T-helper 1 cell (primary cell): ENCODE data around the gene ASB12.
"Not testable (repeated sequence)": the region's sequence is repeated elsewhere in the genome, so short reads cannot be mapped to it uniquely, and the experiment has no call there.

Source experiments
- DNase-seq, 5 donors: peaks; one replicate each; pipeline ENCODE4 v3.0.0-alpha.2; 2012 to 2020
- total RNA-seq, 4 donors: gene quantifications; one replicate each; lab custom pipeline; 2026; lab: John Stamatoyannopoulos, UW

Gene ASB12, protein sequence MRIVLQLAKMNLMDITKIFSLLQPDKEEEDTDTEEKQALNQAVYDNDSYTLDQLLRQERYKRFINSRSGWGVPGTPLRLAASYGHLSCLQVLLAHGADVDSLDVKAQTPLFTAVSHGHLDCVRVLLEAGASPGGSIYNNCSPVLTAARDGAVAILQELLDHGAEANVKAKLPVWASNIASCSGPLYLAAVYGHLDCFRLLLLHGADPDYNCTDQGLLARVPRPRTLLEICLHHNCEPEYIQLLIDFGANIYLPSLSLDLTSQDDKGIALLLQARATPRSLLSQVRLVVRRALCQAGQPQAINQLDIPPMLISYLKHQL
- 0 to 0.39 (median 0.06) reads per million in 4 donors for total RNA-seq

DNA sequence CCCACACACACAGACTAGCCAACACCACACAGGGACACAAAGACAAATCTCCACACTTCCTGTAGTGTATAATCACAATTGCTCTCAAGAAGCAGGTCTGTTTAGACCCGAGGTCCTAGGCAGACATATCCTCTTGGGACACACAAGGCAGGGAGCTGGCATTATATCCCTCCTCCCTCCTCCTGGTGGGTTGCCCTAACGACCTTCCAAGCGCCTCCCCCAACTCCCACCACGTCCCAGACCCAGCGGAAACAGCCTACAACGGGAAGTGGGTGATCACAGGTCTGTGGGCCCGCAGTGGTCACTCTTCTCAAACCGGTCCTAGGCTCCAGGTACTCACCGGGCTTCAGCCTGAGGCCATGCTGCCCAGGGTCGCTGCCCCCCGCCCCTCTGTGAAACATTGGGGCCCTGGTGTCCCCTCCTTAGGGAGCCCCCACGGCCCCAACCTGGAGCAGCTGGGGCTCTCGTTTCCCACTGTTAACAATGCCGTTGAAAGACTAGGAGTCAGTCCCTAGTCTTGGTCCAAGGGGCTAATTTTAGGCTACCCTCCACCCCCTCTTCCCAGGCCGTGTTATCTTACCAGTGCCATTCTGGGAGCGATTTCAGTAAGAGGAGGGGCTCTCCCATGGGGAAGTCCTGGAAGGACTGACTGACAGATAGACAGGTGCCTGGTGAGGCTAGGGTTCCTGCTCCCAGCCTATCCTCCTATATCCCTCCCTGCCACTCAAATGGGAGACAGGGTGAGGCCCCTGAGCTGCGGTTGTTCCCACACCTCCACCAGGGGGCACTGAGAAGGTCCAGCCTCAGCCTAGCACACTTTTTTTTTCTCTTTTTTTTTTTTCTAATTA is at the start of gene ASB12:
Gene ASB12, minus strand, starts transcription at position 485 of the 848 bp plus-strand sequence. CDS start 4,957 bp downstream, outside the sequence.
- DNase-seq: no peak

DNA sequence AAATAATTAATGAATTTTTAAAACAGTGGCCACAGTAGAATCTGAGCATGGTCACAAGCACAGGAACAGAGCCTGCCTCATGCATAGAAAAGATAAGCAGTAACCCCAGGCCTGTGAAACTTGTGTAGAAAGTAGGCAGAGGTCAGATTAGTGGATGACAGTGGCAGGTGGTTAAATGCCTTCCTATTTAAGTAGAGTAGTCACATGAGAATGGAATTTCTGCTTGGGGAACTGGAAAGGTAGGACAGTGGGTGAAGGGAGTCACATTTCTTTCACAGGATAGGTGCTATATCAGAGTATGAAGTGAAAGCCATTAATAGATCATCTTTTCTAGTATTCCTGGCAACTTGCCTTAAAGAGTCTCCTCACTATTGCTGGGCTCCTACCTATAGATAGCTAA is 34.9 kb upstream of the ASB12 start:
- DNase-seq: no peak

DNA sequence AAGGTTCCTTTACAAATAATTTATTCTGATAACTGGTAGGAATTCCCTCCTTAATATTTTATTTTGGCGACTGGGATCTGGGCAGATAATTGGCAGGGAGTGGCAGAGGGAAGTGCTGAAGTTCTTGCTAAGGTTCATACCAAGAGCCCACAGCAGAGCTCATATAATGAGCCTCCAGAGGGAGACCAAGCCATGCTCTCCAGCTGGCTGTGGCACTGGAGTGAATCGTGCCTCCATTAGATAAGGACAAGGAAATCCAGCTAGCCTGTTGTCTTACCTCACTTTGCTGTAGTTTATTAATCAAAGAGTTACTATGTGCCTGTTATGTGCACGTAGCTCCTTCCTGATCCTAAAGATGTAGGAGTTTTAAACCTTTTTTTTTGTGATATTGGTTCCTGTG is 1.3 kb downstream of the ASB12 start:
- DNase-seq: no peak

DNA sequence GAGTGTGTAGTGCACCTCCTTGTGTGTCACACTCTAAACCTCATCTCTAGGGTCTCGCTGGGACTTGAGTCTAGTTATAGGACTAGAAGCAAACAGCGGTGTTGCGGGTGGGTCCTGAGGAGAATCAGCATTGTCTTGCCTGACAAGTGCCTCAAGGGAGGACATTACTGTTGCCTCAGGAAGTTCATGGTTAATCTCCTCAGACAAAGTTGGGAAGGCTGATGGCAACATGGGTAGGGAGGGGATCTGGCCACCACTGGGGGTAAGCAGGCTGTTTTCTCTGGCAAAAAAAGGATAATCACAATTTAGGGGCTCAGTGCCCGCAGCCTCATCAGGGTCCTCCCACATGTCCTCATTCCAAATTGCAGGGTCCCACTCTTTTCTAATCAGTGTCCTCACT is 12.4 kb downstream of the ASB12 start:
- DNase-seq: no peak

DNA sequence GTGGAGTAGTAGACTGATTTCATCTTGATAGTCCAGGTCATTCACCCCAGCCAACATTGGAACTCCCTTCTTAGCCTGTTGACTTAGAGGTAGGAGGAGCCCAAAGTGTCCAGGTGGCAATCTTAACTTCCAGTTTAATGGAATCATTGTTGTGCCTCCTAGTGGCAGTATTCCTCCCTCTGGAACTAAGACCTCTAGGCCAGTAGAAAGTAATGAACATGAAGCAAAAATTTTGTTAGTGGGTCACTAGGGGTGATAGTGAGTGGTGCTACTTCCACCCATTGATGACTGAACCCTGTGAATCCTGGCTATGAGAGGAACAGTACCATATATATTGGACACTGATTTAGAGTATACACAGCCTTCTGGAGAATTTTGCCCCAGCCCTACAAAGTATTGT is 16.4 kb downstream of the ASB12 start:
- DNase-seq: not testable (repeated sequence)

DNA sequence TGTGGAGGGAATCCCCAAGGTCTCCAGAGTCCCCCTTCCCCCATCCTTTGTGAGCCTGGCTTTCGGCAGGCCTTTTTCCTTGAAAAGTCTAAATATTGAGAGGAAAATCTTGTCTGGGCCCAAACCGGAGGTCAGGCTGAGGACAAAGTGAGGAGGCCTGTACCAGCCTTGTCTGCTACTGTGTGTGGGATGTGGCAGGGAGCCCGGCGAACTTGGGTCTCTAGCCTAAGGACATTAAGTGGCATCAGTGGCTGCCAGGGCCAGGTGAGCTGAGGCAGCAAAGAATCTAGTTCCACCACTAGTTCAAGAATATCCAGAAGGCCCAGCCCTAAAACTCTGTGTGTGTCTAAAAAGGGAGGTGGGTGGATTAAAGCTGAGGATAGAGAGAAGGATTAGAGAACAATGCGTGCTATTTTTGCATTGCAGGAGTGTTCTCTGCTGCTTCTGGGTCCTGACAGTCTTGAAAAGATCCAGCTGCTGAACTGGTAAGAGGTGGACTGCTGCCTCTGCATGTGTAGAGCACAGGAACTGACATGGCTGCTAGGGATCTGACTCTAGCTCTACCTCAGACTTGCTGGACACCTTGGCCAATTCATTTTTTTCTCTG is 23.7 kb downstream of the ASB12 start:
- no peak for DNase-seq

DNA sequence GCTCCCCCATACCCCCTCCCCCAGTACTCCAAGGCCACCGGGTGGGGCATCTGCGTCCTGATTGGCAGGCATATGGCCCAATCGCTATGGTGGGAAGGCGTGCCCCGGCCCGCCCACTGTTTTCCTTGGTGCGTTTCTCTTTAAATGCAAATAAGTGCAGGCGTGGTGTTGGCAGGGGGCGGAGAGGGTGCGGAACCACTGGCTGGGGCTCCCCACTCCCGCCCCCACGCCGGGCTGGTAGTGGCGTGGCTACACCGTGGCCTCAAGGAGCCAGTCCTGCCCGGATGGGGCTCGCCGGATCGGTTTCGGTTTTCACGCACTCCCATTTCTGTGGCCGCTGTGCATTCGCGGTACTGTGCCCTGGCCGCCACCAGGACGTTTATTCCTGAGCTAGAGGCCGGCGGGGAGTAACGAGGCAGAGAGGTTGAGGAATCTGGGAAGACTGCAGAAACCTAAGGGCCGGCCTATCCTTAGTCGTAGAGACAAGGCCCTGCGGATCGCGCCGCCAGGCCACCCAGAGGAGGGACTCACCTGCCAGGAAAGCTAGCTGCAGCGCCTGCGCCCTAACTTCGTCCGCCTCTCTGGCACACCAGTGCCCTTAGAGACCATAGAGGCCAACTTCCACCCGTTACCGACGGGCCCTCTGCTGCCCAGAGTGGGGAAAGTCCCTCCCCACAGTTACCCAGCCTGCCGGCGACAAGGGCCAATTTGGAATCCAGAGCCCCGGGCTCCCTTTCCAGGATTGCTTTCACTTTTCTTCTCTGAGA is 24.5 kb downstream of the ASB12 start:
- peak; percentile 68 to 90 (median 76) for DNase-seq

DNA sequence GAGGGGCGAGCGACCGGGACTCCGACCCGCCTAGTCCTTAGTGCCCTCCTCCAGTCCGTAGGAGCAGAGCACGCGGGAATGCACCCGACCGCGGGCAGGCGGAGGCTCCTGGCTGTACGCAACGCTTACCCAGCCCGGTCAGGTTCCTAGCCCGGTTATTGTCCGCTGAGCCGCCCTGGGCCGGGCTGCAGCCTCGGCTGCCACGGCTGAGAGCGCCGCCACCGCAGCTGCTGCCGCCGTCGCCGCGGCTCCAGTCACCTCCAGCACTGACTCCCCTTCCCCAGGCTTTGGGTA is 25.0 kb downstream of the ASB12 start, which contains the start of gene AMER1:
Gene AMER1, minus strand, starts transcription at position 268 of the 294 bp plus-strand sequence. CDS start 12,422 bp downstream, outside the sequence.
- DNase-seq: peak in 1 of 5 donors; percentile 10

DNA sequence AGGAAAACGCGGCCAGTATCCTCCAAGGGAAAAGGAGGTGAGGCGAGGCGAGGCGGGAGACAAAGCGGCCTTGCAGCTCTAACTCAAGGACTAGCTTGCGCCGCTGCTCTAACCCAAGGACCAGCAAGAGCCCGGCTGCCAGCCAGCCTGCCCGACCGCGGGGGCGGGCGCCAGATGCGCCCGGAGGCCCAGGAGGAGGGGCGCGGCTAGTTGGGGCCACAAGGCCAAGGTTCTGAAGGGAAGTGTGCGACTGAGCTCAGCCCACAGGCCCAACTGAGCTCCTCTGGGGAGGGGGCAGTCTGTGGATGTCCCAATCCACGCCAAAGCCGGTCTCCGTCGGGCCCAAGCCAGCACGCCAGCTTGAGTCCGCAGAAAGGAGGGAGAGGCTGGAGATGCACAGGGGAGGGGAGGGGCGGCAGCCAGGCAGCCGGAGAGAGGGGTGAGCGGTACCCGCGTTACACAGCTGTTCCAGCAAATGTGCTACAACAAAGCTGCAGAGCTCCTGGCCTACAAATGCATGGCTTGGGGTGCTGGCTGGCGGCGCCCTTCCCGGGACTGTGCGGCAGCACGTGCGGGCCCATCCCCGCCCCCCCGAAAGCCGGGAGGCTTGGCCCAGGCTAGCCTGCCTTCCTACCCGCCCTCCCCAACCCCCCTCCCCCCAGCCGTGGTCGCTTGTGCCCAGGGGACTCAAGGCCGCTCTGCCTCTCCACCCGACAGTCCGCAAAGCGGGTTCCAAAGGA is 25.5 kb downstream of the ASB12 start:
- DNase-seq: peak in 2 of 5 donors; percentile 1 to 2

DNA sequence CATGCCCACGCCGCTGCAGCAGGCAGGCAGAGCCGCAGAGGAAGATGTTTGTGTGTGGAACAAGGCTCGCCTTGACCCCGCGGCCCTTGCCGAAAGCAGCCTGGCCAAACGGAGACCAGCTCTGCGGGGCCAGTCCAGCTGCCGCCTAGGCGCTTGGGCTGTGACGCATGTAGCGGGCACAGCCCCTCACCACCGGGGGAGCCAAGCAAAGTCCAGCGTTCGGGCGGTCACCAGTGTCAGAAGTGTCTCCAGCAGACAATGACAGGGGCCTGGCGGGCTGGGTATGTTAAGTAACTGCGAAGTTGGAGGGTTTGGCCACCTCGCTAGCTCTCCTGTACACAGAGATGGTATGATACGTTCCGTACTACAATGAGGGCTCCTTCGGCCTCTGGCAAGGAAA is 26.2 kb downstream of the ASB12 start:
- no peak for DNase-seq

DNA sequence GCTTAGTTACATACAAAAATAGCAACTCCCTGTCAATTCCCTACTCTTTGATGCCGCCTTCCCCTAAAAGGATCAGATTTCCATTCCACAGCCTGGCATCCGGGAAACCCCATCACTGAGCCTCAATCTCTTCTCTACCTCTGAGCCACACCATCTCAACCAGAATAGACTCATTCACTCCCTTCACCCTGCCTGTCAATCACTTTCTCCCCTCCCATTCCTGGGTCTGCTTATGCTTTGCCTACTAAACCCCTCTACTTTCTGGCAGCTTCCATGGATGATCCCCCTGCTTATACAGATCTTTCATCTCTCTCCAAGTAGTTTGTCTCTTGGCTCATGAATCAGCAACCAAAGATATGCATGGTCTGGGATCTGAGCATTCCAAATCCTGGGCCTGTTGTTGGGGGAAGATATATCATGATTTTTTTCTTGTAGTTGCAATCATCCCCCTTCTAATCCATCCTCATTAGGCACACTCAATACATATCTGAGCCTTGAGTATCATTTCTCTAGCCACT is 27.5 kb downstream of the ASB12 start:
- no peak for DNase-seq

DNA sequence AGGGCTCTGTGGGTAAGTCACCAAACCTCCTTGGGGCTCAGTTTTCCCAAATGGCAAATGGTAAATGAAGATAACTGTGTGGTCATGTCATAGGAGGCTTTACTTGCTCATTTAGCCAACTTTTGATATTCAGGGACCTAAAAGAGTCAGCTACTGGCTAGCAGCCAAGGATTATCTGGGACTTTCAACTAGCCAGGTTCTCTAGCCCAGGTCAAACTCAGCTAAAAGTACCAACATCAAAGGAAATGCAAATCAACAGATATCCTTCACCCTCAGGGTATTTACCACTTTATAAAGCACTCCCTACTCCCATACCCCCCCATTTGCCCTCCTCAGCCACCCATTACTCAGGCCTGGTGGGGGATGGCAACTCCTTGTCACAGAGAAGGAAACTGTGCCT is 32.4 kb downstream of the ASB12 start:
- no peak for DNase-seq

DNA sequence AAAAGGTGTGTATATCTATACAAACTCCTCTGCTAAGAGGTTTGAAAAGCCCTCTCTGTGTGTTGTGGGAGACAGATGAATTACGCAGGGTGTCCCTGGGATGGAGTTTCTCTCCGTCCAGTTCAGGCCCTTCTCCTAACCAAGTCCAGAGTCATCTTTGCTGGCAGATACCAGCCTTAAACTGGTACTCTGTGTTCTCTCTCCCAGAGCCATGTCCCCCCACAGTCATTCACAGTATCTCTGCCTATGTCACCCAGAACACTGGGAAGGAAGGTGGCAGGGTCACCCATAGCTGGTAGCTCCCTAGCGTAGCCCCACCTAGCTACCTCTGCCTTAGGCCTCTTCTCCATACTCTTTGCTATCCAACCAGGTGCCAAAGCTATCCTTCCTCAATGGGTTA is 33.8 kb downstream of the ASB12 start:
- DNase-seq: no peak

DNA sequence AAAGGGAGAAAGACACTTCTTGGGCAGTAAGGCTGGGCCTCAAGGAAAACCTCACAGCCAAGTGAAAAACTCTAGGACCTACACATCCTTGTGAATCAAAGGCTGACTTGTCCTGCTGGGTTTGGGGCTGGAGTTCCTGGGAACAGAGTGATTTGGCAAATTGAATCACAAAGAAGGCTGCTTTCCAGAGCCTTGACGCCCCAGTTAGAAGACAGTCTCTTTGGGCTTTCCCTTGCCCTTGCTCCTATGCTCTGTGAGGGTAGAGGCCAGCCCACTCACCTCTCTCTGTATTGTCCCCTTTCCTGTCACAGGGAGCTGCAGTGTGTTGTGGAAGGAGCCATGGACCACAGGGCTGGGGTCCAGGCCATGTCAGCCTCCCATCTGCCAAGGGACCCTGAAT is 34.5 kb downstream of the ASB12 start:
- DNase-seq: no peak

DNA sequence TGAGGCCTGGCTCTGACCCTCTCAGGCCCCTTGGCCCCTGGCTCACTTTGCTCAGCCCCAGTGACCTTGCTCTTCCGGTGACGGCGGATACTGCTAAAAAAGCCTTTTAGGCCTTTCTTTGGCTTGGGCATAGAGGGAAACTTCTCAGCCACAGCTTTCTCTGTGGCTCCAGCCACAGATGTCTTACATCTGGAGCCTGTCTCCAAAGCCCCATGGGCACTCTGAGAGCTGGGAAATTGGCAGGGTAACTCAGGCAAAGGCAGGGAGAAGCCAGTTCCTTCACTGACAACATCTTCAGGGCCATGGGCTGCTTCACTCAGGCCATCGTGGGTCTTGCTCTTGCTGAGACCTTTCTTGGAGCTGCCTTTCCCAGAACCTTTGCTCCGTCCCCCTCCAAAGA is 37.7 kb downstream of the ASB12 start:
- DNase-seq: no peak

DNA sequence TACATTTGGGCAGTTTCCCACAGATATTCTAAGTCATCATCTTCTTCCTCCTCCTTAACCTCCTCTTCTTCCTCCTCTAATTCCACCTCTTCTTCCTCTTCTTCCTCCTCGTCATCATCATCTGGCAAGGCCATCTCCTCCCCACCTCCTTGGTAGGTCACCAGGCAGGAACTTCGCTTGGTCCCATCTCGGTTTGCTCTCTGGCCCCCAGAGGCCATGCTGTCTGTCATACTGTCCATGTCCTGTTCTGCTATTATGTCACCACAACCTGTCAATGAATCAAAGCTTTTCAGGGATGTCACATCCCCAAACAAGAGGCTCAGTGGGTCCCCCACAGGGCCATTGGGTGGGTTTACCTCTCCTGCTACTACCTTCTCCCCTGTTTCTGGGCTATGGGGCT is 38.4 kb downstream of the ASB12 start:
- no peak for DNase-seq

DNA sequence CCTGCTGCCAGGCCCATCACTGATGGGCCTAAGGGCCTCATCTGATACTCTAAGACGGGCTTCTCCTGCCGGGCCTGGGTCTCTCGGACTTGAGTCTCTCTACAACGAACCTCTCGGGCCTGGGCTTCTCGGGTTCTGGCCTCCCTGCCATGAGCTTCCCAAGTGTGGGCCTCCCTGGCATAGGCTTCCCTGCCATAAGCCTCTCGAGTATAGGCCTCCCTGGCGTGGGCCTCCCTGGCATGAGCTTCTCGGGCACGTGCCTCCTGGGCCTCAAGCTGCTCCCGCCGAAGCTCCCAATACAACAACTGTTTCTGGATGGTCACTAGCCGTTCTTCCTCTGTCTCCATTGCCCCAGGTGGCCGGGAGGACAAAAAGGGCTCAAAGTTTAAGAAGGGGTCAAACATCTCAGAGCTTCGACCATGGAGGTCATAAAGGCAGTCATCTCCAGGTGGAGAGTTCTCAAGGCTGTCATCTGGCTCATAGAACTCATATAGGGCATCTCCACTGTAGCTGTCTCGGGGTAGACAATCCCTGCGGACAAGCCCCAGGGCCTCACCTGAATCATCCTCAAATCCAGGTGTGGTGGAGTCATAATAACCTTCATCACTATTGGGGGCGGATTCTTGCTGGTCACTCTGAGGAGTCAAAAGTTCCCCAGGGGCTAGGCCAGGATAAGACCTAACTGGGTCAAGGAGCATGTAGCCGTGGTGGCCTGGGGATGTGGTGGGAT is 39.0 kb downstream of the ASB12 start:
- no peak for DNase-seq

DNA sequence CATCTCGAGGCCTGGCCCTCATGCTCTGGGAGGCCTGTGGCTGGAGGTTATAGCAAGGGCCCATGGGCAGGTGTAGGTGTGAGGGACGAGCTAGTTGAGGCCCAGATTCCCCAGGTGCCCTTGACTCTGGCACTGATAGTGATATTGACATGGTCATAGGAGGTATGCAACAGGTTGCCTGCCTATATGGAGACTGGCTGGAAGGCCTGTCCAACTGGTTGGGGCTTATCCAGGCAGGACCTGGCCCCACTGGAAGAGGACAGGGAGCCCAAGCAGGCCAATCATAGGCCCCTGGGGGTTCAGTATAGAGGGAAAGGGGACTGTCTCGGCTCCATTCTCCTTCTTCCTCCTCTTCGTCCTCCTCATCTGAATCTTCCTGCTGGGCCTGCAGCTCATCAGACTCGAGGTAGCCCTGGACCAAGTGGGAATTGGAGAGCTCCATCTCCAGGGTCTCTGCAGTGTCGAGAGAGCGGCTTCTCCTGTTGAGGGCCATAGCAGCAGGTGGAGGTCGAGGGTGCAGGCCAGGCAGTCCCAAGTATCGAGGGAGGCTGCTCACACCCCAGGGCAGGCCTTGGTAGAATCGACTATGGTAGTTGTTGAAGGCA is 40.2 kb downstream of the ASB12 start:
- no peak for DNase-seq

DNA sequence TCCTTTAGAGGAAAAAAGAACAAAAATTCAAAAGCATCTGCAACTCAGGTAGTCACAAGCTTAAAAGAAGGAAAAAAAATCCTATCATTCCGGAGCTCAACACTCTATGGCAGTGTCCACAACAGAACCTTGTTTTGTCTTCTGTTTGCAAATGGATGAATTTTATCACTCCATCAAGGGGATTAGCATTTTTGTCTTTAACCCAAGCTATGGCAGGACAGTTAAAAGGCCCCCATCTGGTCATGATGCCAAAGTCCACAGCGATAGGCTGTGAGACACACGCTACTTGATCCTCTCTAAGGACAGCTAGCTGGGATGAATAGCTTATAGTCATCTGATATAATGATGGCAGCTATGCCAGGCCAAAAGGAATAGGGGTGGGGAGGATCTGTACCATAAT is 41.5 kb downstream of the ASB12 start:
- DNase-seq: no peak

DNA sequence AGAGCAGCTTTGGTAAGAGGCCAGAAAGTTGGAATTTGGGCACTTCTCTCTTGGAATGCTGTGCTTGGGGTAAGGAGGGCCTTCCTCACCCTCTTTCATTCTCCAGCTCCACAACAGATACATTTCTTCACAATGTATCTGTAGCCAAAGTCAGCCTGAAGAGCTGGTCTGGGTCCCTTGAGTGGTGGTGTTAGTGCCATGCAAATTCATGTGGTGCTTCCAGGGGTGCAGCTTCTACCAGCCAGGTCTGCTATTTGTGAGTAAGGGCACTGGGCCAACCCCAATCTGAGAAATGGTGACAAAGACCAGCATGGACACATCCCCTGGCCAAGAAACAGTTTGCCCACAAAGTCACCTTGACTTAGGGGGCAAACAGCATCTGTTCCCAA is 42.7 kb downstream of the ASB12 start:
- DNase-seq: no peak
